ENCODE data around the gene MRC2. TPM values are rescaled to one million over a fixed set of nuclear protein-coding genes. Genes with fewer than 3 reads are reported as not detected.

The MRC2 gene
- total RNA-seq, 1 experiment from 2014 or later = 124 TPM

GRCh38 chr17:62637809-62638208 is 10.3 kb downstream of the MRC2 start:
- DNase-seq (ENCODE audit: low read depth) = no peak

DNA sequence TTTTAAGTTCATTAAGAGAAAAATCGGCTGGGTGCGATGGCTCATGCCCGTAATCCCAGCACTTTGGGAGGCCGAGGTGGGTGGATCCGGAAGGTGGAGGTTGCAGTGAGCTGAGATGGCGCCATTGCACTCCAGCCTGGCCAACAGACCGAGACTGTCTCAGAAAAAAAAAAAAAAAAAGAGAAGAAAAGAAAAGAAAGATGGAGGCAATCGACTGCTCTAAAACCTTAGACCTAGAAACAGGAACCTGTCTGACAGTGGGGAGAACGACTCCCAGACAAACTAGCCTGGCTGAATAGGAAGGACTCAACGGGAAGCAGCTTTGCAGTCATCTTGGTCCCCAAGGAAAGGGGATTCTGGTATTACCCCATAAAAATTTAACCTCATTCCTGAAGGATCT is 13.7 kb downstream of the MRC2 start:
- no peak for DNase-seq (ENCODE audit: low read depth)

DNA sequence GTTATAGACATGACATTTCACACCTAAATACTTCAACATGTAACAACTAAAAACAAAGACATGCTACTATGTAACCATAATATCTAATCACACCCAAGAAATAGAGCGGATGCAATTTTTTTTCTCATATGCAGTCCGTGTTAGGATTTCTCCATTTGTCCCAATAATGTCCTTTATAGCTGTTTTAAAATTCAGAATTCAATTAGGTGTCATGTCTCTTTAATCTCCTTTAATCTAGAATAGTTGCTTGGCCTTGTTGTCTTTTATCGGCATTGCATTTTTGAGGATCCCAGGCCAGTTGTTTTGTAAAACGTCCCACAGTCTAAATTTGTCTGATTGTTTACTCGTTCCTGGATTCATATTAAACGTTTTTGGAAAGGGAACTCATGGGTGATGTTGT is 14.5 kb downstream of the MRC2 start:
- no peak for DNase-seq (ENCODE audit: low read depth)

GRCh38 chr17:62643496-62643895 is 16.0 kb downstream of the MRC2 start:
- DNase-seq (ENCODE audit: low read depth) = no peak

GRCh38 chr17:62644487-62645173 is 17.2 kb downstream of the MRC2 start:
- no peak for DNase-seq (ENCODE audit: low read depth)

DNA sequence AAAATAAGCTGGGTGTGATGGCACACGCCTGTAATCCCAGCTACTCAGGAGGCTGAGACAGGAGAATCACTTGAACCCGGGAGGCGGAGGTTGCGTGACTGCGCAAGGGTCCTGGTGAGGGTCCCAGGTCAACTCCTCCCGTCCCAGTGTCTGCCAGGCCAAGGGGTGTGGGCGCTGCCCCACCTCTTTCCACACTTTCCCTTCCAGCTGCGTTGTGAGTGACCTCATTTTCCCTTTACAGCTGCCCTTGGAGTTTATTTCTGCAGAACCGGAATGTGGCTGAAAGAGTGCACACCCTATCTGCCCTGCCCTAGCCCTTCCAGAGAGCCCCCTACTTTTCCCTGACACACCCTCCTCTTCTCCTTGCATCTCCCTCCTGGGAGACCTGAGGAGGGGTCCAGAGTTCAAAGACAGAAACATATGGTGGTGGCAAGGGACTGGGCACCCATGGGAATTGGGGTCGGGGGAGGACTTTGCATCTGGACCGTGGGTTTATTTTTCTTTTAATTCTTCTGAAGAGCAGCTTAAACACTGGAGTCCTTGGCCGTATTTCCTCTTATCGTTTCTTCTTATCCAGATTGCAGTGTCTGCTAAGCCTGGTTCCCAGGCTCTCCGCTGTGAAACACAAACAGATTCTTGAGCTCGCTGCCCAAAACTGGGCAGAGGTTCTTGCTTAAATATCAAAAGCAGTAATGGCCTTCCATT is 20.9 kb downstream of the MRC2 start:
- DNase-seq (ENCODE audit: low read depth) = no peak

DNA sequence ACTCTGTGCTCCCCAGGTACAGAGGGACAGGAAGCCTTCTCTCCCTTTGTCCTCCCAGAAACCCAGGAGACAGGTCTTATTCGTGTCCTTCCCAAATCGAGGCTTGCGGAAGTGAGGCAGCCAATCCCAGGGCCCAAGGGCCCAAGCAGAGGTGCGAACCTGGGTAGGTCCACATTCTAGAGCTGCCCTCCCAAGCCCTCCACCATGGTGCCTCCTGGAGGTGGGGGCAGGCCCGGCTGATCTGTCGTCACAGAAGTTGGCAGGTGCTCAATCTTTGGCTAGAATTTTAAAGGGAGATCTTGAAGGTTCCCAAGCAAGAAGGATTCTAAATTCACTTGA is 21.5 kb downstream of the MRC2 start:
- DNase-seq (ENCODE audit: low read depth) = no peak

- no peak for DNase-seq (ENCODE audit: low read depth)
These were observed 22.1 kb downstream of the MRC2 start for GRCh38 chr17:62649570-62649969.

DNA sequence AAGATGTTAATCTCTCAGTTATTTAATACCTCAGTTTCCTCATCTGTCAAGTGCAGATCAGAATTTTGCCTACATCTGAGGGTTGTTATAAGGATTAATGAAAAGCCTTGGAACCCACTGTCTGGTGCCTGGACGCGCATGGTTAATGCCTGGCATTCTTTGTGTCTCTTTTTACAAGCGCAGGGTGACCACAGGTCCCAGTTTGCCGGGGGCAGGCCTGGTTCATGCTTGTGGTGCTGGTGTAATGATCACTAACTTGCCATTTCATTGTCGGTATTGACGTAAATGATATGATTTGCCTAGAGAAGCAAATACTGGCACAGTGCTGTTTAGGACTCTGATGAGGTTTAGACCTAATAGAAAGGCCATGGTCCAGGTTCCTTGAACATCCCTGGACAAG is 23.1 kb downstream of the MRC2 start:
- DNase-seq (ENCODE audit: low read depth) = peak; percentile 76

- DNase-seq (ENCODE audit: low read depth) = peak; percentile 91
These were observed 25.0 kb downstream of the MRC2 start for GRCh38 chr17:62652251-62653001.

- DNase-seq (ENCODE audit: low read depth) = peak; percentile 89
These were observed 25.7 kb downstream of the MRC2 start for GRCh38 chr17:62653002-62653825.

DNA sequence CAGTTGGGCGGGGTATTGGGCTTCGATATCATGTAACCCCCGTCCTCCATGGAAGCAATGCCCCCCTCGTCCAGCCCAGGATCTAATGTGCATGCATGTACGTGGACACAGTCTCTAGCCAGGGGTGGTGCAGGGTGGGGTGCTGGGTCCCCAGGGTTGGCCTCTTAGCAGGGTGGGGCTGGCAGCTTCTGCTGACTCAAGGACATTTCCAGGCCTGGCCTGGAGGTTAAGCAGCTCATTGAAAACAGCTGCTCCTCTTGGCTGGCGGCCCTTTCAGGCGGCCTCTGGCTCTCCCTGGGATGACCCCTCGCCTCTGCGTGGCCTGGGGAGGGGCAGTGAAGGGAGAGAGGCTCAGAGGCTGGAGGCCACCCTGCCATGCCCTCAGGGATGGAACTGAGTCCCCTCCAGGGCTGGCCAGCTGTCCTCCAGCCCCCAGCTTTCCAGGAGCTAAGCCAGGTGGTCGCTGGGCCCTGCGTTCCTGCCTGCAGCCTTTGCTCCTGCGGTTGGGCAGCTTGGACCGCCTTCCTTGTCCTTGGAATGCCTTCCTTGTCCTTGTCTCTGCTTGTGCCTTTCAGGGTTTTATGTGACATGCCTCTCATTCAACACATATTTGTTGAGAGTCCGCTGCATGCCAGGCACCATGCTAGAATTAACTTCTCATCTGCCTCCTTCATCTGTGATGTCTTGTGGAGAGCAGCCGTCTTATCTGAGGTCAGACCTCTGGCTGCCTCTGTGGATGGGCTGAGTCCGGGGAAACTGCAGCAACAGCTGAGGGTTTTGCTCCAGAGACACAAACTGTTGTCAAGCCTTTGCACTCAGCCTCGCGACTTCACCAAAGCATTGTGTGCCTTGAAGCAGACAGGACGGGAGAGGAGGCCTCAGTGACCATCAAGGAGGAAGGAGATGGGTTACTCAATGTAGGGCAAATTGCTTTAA is 26.6 kb downstream of the MRC2 start:
- DNase-seq (ENCODE audit: low read depth) = peak; percentile 94

GRCh38 chr17:62655656-62656055 is 28.2 kb downstream of the MRC2 start:
- no peak for DNase-seq (ENCODE audit: low read depth)

GRCh38 chr17:62656446-62656845 is 29.0 kb downstream of the MRC2 start:
- peak; percentile 14 for DNase-seq (ENCODE audit: low read depth)

DNA sequence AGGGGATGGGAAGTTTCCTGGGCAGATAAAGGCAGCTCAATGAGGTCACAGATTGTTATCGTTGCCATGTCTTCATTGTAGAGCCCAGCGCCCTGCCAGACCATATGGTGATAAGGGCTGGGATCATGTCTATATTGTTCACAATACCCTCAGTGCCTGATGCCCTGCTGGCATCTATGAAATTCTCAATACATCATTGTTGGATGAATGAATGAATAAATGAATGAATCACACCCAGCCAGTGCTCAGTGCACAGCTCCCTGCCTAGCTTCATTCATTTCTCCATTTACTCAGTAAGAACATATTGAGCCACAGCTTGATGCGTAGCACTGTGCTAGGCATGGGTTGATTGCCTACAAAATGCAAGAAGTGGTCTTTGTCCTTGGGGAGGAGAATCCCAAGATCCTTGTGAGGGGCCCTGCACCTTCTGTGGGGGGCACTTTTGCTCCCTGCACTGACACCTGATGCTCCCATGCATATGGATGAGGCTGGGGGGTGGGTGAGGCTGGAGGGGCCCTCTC is 29.7 kb downstream of the MRC2 start:
- no peak for DNase-seq (ENCODE audit: low read depth)

- DNase-seq (ENCODE audit: low read depth) = no peak
These were observed 30.2 kb downstream of the MRC2 start for GRCh38 chr17:62657690-62658089.

- DNase-seq (ENCODE audit: low read depth) = no peak
These were observed 30.9 kb downstream of the MRC2 start for GRCh38 chr17:62658136-62658920.

DNA sequence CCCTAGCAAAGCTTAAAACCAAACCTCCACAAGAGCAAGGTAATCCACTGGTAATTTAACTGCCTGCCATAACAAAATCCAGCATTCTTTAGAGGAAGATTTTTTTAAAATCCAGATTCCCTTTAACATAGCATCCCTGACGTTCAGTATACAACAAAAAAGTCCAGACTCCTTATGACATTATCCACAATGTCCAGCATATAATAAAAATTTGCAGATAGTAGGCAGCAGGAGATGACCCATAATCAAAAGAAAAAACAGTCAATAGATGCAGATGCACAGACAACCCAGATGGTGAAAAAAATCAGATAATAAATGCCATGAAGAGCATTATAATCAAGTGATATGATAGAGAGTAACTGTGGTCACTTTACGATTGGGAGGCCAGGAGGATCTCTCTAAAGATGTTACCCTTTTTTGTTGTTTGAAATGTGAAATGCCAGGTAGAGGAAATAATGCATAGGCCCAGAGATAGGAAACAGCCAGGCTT is 33.2 kb downstream of the MRC2 start:
- DNase-seq (ENCODE audit: low read depth) = no peak

GRCh38 chr17:62661337-62661736 is 33.9 kb downstream of the MRC2 start:
- no peak for DNase-seq (ENCODE audit: low read depth)

- DNase-seq (ENCODE audit: low read depth) = no peak
These were observed 35.4 kb downstream of the MRC2 start for GRCh38 chr17:62662855-62663254.

Data from RPMI7951 (cell line).